A549 (cell line): Measurements from ENCODE around the gene RASD2.

Experiments
- CTCF ChIP-seq: fragments of >200 bp; sonication (Bioruptor Twin); formaldehyde crosslinking; IDR thresholded peaks from 3 replicates; pipeline ENCODE4 v1.5.1; 2016
- EHF ChIP-seq: fragments of 250-450 bp; sonication (Bioruptor Pico); IDR thresholded peaks from 2 replicates; pipeline ENCODE4 v1.5.0; 2020; ENCODE audit warnings: mild to moderate bottlenecking
- HDAC2 ChIP-seq: fragments of 200-600 bp; sonication (generic); IDR thresholded peaks from 2 replicates; pipeline ENCODE4 v1.6.1; 2016
- RAD21 ChIP-seq, 2 experiments: fragments of >200 bp in 1 of 2; sonication (Bioruptor Twin) in 1 of 2; formaldehyde crosslinking in 1 of 2; IDR thresholded peaks in 1 of 2; conservative IDR thresholded peaks in 1 of 2; 2 replicates in 1 of 2; 3 replicates in 1 of 2; pipeline ENCODE4 v1.6.1; 2012 to 2018; ENCODE audit warnings: inconsistent platforms in 1 of 2
- ZFP36 ChIP-seq: fragments of 450-650 bp; IDR thresholded peaks from 2 replicates; pipeline ENCODE4 v1.6.1; 2014; ENCODE audit warnings: borderline replicate concordance; ENCODE audit not compliant: partially characterized antibody

DNA sequence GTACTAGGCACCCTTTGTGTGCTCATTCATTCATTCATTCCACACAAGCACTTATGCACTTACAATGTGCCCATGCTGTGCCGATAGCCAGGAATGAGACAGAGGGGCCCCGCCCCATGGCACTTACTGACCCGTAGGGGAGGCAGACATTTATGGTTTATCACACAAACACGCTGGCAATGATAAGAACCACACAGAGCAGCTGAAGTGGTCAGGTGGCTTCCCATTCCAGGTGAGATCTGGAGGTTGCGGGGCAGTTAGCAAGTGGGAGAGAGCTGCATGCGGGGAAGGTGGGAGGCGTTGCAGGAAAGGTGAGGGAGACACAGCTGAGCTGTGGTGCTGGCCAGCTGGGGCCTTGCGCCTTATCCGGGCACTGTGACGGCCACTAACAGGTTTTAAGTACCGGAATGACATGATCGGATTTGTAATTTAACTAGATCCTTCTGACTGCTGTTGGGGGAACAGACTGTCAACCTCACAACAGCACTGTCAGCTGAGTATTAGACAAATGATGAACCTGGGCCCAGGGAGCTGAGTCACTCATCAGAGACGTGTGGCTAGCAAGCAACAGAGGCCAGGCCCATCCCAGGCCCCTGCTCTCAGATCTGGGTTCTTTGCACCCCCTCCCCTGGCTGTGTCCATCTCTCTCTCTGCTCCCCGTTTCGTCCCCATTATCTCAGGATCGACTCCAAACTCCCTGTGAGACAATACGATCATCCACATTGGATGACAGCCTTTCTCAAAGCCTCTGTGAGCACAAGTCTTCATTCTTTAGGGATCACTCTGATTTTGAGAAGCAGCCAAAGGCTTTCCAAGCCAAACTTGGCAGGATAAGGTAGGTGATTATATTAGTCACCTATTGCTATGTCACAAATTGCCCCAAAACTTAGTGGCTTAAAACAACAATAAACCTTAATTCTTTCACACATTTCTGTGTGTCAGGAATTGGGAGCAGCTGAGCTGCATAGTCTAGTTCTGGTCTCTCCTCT, 28.4 kb downstream of the RASD2 start:
- no peak for TF ChIP-seq CTCF
- TF ChIP-seq HDAC2, result no peak
- TF ChIP-seq ZFP36, result no peak
- no peak for TF ChIP-seq EHF (CRISPR knock-in tag)
- TF ChIP-seq RAD21 (conservative IDR thresholded peaks at IDR 0.05 in 1 of 2, IDR thresholded peaks at IDR 0.05 in 1 of 2), result no peak
